KMS-11 (cell line): ENCODE data around the gene ADAMTS2.

Experiments
- H2AFZ ChIP-seq: fragments of 200-600 bp; sonication (generic); 2 replicates; pipeline ENCODE4 v1.6.1; 2016; ENCODE audit warnings: antibody characterized with exemption, mixed run types, low read depth
- H3K27ac ChIP-seq: fragments of 200-600 bp; sonication (generic); 2 replicates; pipeline ENCODE4 v1.6.1; 2016; ENCODE audit warnings: mild to moderate bottlenecking, mixed run types
- H3K27me3 ChIP-seq: fragments of 200-600 bp; sonication (generic); 2 replicates; pipeline ENCODE4 v1.6.1; 2017; ENCODE audit warnings: mild to moderate bottlenecking, low read depth, mixed run types, moderate library complexity; ENCODE audit not compliant: insufficient read depth
- H3K36me3 ChIP-seq: fragments of 200-600 bp; sonication (generic); 2 replicates; pipeline ENCODE4 v1.6.1; 2017; ENCODE audit warnings: mild to moderate bottlenecking, mixed run types; ENCODE audit not compliant: insufficient read depth
- H3K4me1 ChIP-seq: fragments of 200-600 bp; sonication (generic); 2 replicates; pipeline ENCODE4 v1.6.1; 2016; ENCODE audit warnings: mild to moderate bottlenecking, low read depth, mixed run types; ENCODE audit not compliant: poor library complexity, severe bottlenecking
- H3K4me2 ChIP-seq: fragments of 200-600 bp; sonication (generic); 2 replicates; pipeline ENCODE4 v1.7.0; 2016; ENCODE audit warnings: mild to moderate bottlenecking, mixed run types
- H3K4me3 ChIP-seq: fragments of 200-600 bp; sonication (generic); IDR thresholded peaks from 2 replicates; pipeline ENCODE4 v1.6.1; 2017; ENCODE audit warnings: low read depth, low read length, mixed read lengths; ENCODE audit not compliant: insufficient read depth
- H3K79me2 ChIP-seq: fragments of 200-600 bp; sonication (generic); 2 replicates; pipeline ENCODE4 v1.6.1; 2016; ENCODE audit warnings: low read depth, mixed run types; ENCODE audit not compliant: insufficient read depth
- H3K9ac ChIP-seq: fragments of 200-600 bp; sonication (generic); 2 replicates; pipeline ENCODE4 v1.6.1; 2016; ENCODE audit warnings: mild to moderate bottlenecking, mixed run types
- H4K20me1 ChIP-seq: fragments of 200-600 bp; sonication (generic); 2 replicates; pipeline ENCODE4 v1.6.1; 2016; ENCODE audit warnings: mild to moderate bottlenecking, mixed run types; ENCODE audit not compliant: insufficient read depth
- TF ChIP-seq, protein P1 (sequence below): fragments of 200-600 bp; sonication (generic); conservative IDR thresholded peaks from 2 replicates; pipeline ENCODE4 v1.6.1; 2017; ENCODE audit warnings: low read depth, mild to moderate bottlenecking, antibody characterized with exemption, low read length, moderate library complexity, mixed read lengths

ADAMTS2 gene

GRCh38 chr5:179354305-179354882 is 9.1 kb upstream of the ADAMTS2 start:
- no peaks in the 10 kb centered on the region for H4K20me1 ChIP-seq
- H3K27me3 ChIP-seq: no peaks in the 10 kb centered on the region
- H2AFZ ChIP-seq: no peak overlapping the region
- TF ChIP-seq, protein P1, sequence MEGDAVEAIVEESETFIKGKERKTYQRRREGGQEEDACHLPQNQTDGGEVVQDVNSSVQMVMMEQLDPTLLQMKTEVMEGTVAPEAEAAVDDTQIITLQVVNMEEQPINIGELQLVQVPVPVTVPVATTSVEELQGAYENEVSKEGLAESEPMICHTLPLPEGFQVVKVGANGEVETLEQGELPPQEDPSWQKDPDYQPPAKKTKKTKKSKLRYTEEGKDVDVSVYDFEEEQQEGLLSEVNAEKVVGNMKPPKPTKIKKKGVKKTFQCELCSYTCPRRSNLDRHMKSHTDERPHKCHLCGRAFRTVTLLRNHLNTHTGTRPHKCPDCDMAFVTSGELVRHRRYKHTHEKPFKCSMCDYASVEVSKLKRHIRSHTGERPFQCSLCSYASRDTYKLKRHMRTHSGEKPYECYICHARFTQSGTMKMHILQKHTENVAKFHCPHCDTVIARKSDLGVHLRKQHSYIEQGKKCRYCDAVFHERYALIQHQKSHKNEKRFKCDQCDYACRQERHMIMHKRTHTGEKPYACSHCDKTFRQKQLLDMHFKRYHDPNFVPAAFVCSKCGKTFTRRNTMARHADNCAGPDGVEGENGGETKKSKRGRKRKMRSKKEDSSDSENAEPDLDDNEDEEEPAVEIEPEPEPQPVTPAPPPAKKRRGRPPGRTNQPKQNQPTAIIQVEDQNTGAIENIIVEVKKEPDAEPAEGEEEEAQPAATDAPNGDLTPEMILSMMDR: no peak
- no peak overlapping the region for H3K4me2 ChIP-seq
- H3K27ac ChIP-seq: no peak overlapping the region
- no peak overlapping the region for H3K9ac ChIP-seq
- no peaks in the 10 kb centered on the region for H3K79me2 ChIP-seq
- H3K36me3 ChIP-seq: no peaks in the 10 kb centered on the region
- H3K4me1 ChIP-seq: no peaks in the 10 kb centered on the region
- no peak overlapping the region for H3K4me3 ChIP-seq

DNA sequence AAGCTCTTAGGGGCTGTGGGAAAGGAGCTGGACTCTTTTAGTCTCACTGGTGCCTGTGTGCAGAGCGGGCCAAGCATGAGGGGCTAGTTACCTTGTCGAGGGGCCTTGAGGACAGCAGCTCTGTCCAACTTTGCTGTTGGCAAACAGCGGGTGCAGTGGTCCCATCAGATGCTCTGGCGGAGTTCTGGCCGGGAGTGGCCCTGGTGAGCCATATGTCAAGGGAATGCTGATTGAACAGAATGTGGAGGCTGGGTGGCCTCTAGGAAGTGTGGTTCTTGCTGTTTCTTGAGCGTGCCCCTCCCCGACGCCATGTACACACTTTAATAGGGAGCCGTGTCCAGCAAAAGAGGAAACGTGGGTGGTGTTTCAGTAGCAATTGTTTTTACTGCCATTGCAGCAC is 3.6 kb upstream of the ADAMTS2 start:
- Histone ChIP-seq H2AFZ (no peak overlapping the region), H3K36me3 (no peaks in the 10 kb centered on the region), H3K9ac (no peak overlapping the region), H4K20me1 (no peaks in the 10 kb centered on the region), H3K4me2 (no peak overlapping the region), H3K27ac (no peak overlapping the region), H3K79me2 (no peaks in the 10 kb centered on the region), H3K27me3 (no peaks in the 10 kb centered on the region), H3K4me3 (no peak overlapping the region), H3K4me1 (no peaks in the 10 kb centered on the region)
- TF ChIP-seq, protein P1: no peak

- no peaks in the 10 kb centered on the region for H3K27me3 ChIP-seq
- H3K9ac ChIP-seq: no peak overlapping the region
- no peak overlapping the region for H2AFZ ChIP-seq
- no peaks in the 10 kb centered on the region for H3K79me2 ChIP-seq
- TF ChIP-seq, protein P1: no peak
- H3K36me3 ChIP-seq: no peaks in the 10 kb centered on the region
- no peak overlapping the region for H3K27ac ChIP-seq
- H4K20me1 ChIP-seq: no peaks in the 10 kb centered on the region
- H3K4me2 ChIP-seq: no peak overlapping the region
- no peak overlapping the region for H3K4me3 ChIP-seq
- H3K4me1 ChIP-seq: no peaks in the 10 kb centered on the region
These were observed 2.8 kb upstream of the ADAMTS2 start for GRCh38 chr5:179348011-179348530.

DNA sequence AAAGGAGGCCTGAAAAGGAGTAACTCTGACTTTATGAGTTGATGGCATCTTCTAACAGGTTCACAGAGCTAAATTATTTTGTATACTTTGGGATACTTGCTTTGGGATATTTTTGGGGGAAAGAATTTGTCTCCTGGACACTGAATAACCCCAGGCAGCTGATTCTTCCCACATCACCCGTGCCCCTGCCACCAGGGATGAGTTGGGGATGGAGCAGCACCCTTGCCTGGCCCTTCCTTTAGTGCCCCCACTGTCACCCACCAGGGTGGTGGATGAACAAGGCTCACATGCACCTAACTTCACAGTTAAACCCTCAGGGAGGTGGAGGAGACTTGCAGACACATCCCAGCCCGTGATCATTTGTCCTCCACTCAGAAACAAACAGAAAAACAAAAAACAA is 2.3 kb upstream of the ADAMTS2 start:
- Histone ChIP-seq H3K4me1 (no peaks in the 10 kb centered on the region), H3K79me2 (no peaks in the 10 kb centered on the region), H3K9ac (no peak overlapping the region), H3K27ac (no peak overlapping the region), H2AFZ (no peak overlapping the region), H3K36me3 (no peaks in the 10 kb centered on the region), H3K27me3 (no peaks in the 10 kb centered on the region), H3K4me2 (no peak overlapping the region), H4K20me1 (no peaks in the 10 kb centered on the region), H3K4me3 (no peak overlapping the region)
- TF ChIP-seq, protein P1: no peak
